PC-3 (cell line): ENCODE measurements around the gene MISFA. TPM values are rescaled to one million over a fixed set of nuclear protein-coding genes. Genes with fewer than 3 reads are reported as not detected.

Experiments
- ATAC-seq: fragments of 200-7000 bp; cut with Tn5 transposase; 2 replicates; pipeline ENCODE4 v1.9.1; 2020; ENCODE audit warnings: mild to moderate bottlenecking, moderate library complexity
- BruUV-seq: library from RNA; stranded (reverse); fragments of 400-500 nt; replicated peaks from 2 replicates; lab custom pipeline; 2021; lab: Mats Ljungman, UMichigan
- CTCF ChIA-PET: fragments of 300-600 bp; sonication (Branson Sonifier 250); formaldehyde crosslinking; loops from one replicate; lab custom pipeline; 2022; ENCODE audit warnings: antibody characterized with exemption; lab: Charles Lee
- POLR2A ChIA-PET: fragments of 300-600 bp; sonication (Branson Sonifier 250); formaldehyde crosslinking; loops from one replicate; lab custom pipeline; 2022; ENCODE audit warnings: antibody characterized with exemption; ENCODE audit not compliant: unreplicated experiment; lab: Charles Lee
- DNase-seq: peaks from one replicate; pipeline ENCODE4 v3.0.0-alpha.2; 2015
- H2AFZ ChIP-seq: fragments of 300-600 bp; sonication (generic); 2 replicates; pipeline ENCODE4 v1.6.0; 2016; ENCODE audit warnings: antibody characterized with exemption, low read length
- H3F3A ChIP-seq: fragments of 300-600 bp; sonication (generic); one replicate; pipeline ENCODE4 v1.6.0; 2017; ENCODE audit warnings: antibody characterized with exemption, low read length, control low read depth, mild to moderate bottlenecking; ENCODE audit not compliant: unreplicated experiment
- H3K27ac ChIP-seq: fragments of 300-600 bp; sonication (generic); 2 replicates; pipeline ENCODE4 v1.5.1; 2016; ENCODE audit warnings: mild to moderate bottlenecking, low read length
- H3K27me3 ChIP-seq: fragments of 300-600 bp; sonication (generic); 2 replicates; pipeline ENCODE4 v1.6.1; 2016; ENCODE audit warnings: low read length, mixed read lengths
- H3K36me3 ChIP-seq: fragments of 300-600 bp; sonication (generic); 2 replicates; pipeline ENCODE4 v1.6.1; 2016; ENCODE audit warnings: low read depth, mixed run types, low read length, mixed read lengths
- H3K4me1 ChIP-seq: fragments of 300-600 bp; sonication (generic); 2 replicates; pipeline ENCODE4 v1.5.1; 2016; ENCODE audit warnings: low read length; ENCODE audit not compliant: insufficient read depth
- H3K4me2 ChIP-seq: fragments of 300-600 bp; sonication (generic); 2 replicates; pipeline ENCODE4 v1.6.0; 2016; ENCODE audit warnings: low read length
- H3K4me3 ChIP-seq: fragments of 300-600 bp; sonication (generic); 2 replicates; pipeline ENCODE4 v1.5.1; 2016; ENCODE audit warnings: mild to moderate bottlenecking, low read length, mixed read lengths
- H3K79me2 ChIP-seq: fragments of 300-600 bp; sonication (generic); 2 replicates; pipeline ENCODE4 v1.6.1; 2017; ENCODE audit warnings: low read length, mixed read lengths
- H3K9ac ChIP-seq: fragments of 300-600 bp; sonication (generic); 2 replicates; pipeline ENCODE4 v1.6.0; 2016; ENCODE audit warnings: mild to moderate bottlenecking, low read length
- H3K9me2 ChIP-seq: fragments of 300-600 bp; sonication (generic); replicated peaks from 2 replicates; pipeline ENCODE4 v1.6.1; 2016; ENCODE audit warnings: mixed run types, low read length, mixed read lengths
- H3K9me3 ChIP-seq: fragments of 300-600 bp; sonication (generic); 2 replicates; pipeline ENCODE4 v1.6.1; 2016; ENCODE audit warnings: low read length, mixed read lengths
- H4K20me1 ChIP-seq: fragments of 300-600 bp; sonication (generic); 2 replicates; pipeline ENCODE4 v1.6.1; 2016; ENCODE audit warnings: low read length, mixed read lengths
- EZH2 ChIP-seq: fragments of 300-600 bp; sonication (generic); IDR thresholded peaks from one replicate; pipeline ENCODE4 v1.6.1; 2017; ENCODE audit warnings: antibody characterized with exemption, mild to moderate bottlenecking, low read length; ENCODE audit not compliant: unreplicated experiment
- EZH2phosphoT487 ChIP-seq: fragments of 300-600 bp; sonication (generic); IDR thresholded peaks from 2 replicates; pipeline ENCODE4 v1.6.1; 2018; ENCODE audit warnings: mild to moderate bottlenecking, antibody characterized with exemption, low read length, borderline replicate concordance
- intact Hi-C: fragments of 100-400 bp; cut with micrococcal nuclease; formaldehyde crosslinking; loops from 2 replicates; pipeline ENCODE4 v1.9.0; 2023
- total RNA-seq: library from RNA; depleted of rRNA; stranded (reverse); fragments of >200 nt; gene quantifications from 2 replicates; pipeline ENCODE4 v1.2.3, GENCODE V29; 2014
- TF ChIP-seq, protein P1 (sequence below): fragments of 300-600 bp; sonication (generic); conservative IDR thresholded peaks from 2 replicates; pipeline ENCODE4 v1.5.1; 2017; ENCODE audit warnings: antibody characterized with exemption, low read depth, mild to moderate bottlenecking, low read length

MISFA gene
- total RNA-seq, 1 experiment from 2014 or later = 0.36 TPM

DNA sequence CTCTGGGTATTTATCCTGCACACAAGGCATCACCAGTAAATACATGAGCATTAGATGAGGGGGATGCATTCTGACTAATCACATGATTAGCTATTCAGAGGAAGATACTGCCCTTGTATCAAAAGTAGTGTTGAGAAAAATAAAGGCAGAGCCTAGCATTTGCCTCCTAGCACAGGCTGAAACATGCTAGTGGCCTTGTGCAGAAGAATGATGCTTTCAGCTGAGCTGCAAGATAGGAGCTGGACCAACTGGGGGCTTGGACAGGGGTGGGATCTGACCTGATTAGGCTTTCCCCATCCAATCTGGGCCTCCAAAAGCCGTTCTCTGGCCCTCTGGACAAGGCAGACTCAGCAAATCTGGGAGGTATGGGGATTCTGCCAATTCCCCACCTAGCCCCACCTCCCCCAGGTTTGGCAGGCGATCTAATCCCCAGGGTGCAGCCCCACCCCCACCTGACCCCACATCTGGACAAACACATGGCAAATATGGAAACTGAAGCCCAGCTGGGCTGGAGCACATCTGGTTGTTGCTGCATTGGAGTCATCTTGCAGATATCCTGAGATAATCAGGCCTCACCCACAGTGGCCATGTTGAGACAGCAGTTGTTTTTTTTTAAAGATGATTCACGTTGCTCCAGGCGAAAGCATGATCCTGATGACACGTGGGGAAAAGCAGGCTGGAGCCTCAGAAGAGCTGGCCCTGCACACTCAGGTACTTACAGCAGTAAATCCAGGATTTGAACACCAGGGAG lies 4.4 kb upstream of the MISFA start:
- H3K9ac ChIP-seq = no peak overlapping the region
- peaks cover 10% of the 10 kb centered on the region for H3K4me1 ChIP-seq
- H4K20me1 ChIP-seq = no peaks in the 10 kb centered on the region
- H3K27me3 ChIP-seq = no peaks in the 10 kb centered on the region
- H3K4me3 ChIP-seq = no peak overlapping the region
- DNase-seq (peak; percentile 12), ATAC-seq (no peak)
- H3K4me2 ChIP-seq = no peak overlapping the region
- ChIA-PET POLR2A (no interaction called here), CTCF (no interaction called here)
- intact Hi-C loops = no loop called here
- H3K36me3 ChIP-seq = 0 out of 2 replicates have a peak, but pooled peaks cover 5% of the 10 kb centered on the region
- BruUV-seq = no TSS peak
- H3K27ac ChIP-seq = no peak overlapping the region
- H3K79me2 ChIP-seq = peaks cover 29% of the 10 kb centered on the region
- H2AFZ ChIP-seq = no peak overlapping the region
- TF ChIP-seq EZH2 (no peak), EZH2phosphoT487 (no peak)
- TF ChIP-seq, protein P1, sequence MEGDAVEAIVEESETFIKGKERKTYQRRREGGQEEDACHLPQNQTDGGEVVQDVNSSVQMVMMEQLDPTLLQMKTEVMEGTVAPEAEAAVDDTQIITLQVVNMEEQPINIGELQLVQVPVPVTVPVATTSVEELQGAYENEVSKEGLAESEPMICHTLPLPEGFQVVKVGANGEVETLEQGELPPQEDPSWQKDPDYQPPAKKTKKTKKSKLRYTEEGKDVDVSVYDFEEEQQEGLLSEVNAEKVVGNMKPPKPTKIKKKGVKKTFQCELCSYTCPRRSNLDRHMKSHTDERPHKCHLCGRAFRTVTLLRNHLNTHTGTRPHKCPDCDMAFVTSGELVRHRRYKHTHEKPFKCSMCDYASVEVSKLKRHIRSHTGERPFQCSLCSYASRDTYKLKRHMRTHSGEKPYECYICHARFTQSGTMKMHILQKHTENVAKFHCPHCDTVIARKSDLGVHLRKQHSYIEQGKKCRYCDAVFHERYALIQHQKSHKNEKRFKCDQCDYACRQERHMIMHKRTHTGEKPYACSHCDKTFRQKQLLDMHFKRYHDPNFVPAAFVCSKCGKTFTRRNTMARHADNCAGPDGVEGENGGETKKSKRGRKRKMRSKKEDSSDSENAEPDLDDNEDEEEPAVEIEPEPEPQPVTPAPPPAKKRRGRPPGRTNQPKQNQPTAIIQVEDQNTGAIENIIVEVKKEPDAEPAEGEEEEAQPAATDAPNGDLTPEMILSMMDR = no peak
- no peaks in the 10 kb centered on the region for H3K9me3 ChIP-seq
- no peaks in the 10 kb centered on the region for H3K9me2 ChIP-seq
- H3F3A ChIP-seq = no peaks in the 10 kb centered on the region

DNA sequence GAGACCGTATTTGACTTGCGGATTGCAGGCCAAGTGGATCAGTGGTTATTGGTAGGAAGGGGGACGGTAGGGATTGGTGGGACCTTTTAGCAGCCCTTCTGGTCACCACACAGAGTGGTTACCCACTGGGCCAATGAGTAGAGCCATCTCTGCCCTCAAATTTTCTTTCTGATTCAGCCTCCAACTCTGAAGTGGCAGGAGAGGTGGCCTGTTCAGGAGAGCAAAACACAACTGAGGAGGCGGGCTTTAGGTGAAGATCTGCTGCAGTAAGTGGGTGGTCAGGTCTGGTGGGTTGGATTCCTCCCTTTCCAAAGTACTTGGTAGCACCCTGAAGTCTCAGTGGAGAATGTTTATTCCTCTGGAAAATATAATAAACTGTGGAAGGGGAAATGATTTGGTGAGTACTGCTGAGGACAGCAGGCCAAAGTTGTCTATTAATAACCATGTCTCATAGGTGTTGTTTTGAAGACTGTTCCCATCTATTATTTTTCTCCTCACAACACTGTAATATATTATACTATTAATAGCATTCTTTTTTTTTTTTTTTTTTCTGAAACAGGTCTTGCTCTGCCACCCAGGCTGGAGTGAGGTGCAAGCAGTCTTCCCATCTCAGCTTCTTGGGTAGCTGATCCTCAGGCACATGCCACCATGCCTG lies 1.5 kb downstream of the MISFA start:
- no peaks in the 10 kb centered on the region for H3F3A ChIP-seq
- DNase-seq (no peak), ATAC-seq (no peak)
- no peaks in the 10 kb centered on the region for H3K36me3 ChIP-seq
- H3K27me3 ChIP-seq = no peaks in the 10 kb centered on the region
- no peak overlapping the region for H3K4me3 ChIP-seq
- H4K20me1 ChIP-seq = no peaks in the 10 kb centered on the region
- ChIA-PET POLR2A (no interaction called here), CTCF (no interaction called here)
- no peak overlapping the region for H3K9ac ChIP-seq
- H3K4me1 ChIP-seq = no peaks in the 10 kb centered on the region
- H3K79me2 ChIP-seq = no peaks in the 10 kb centered on the region
- no peak overlapping the region for H2AFZ ChIP-seq
- intact Hi-C loops = no loop called here
- H3K9me2 ChIP-seq = no peaks in the 10 kb centered on the region
- H3K9me3 ChIP-seq = no peaks in the 10 kb centered on the region
- no peak overlapping the region for H3K4me2 ChIP-seq
- TF ChIP-seq EZH2 = no peak
- TF ChIP-seq, protein P1 = no peak
- TF ChIP-seq EZH2phosphoT487 = no peak
- no peak overlapping the region for H3K27ac ChIP-seq
- no TSS peak for BruUV-seq

DNA sequence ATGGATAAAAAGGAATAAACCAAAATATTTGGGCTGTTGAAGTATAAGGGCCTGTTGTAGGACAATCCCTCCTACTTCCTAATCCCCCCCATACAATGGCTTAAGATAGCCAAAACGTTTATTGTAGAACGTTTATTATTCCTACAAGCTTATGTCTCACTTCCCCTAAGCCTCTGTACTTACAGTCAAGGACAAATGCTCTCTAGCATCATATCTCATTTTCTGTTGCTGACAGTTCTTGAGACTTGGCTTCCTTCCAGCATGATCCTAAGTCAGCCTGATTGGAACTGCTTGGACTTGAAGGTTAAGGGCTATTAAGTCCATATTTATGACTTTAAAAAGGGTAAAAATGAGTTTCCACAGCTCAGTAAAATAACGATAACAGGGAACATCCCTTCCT lies 8.8 kb downstream of the MISFA start:
- H3K36me3 ChIP-seq = peaks cover 26% of the 10 kb centered on the region
- TF ChIP-seq, protein P1 = no peak
- TF ChIP-seq EZH2phosphoT487 (no peak), EZH2 (no peak)
- H3K4me1 ChIP-seq = no peaks in the 10 kb centered on the region
- H3K4me3 ChIP-seq = no peak overlapping the region
- no peaks in the 10 kb centered on the region for H3K27me3 ChIP-seq
- no TSS peak for BruUV-seq
- H3K27ac ChIP-seq = no peak overlapping the region
- intact Hi-C loops = no loop called here
- H3K9ac ChIP-seq = no peak overlapping the region
- H4K20me1 ChIP-seq = peaks cover 1% of the 10 kb centered on the region; the same call in 1 of the 2 replicates
- ChIA-PET CTCF (no interaction called here), POLR2A (no interaction called here)
- H3F3A ChIP-seq = no peaks in the 10 kb centered on the region
- DNase-seq (no peak), ATAC-seq (no peak)
- H3K9me3 ChIP-seq = no peaks in the 10 kb centered on the region
- H3K9me2 ChIP-seq = no peaks in the 10 kb centered on the region
- H3K4me2 ChIP-seq = no peak overlapping the region
- H3K79me2 ChIP-seq = no peaks in the 10 kb centered on the region
- H2AFZ ChIP-seq = no peak overlapping the region
